Astrocyte of the spinal cord (primary cell): ENCODE data around the gene KLF6.
A peak's percentile ranks its signal among the peaks of the same experiment; 100 is the strongest.

ENCODE experiments used
- DNase-seq: peaks from one replicate; pipeline ENCODE4 v3.0.0; 2011; ENCODE audit warnings: low read depth, low spot score
- H3K4me3 ChIP-seq: 2 replicates; pipeline ENCODE4 v1.5.1; 2011; ENCODE audit warnings: low read depth, mild to moderate bottlenecking, low read length, moderate library complexity
- in situ Hi-C: cut with HindIII; loops from 2 replicates; pipeline ENCODE4 v1.10.0; 2017; ENCODE audit warnings: low sequenced_read_pairs
- TF ChIP-seq, protein P1 (sequence below): IDR thresholded peaks from 2 replicates; pipeline ENCODE4 v1.5.1; 2012; ENCODE audit warnings: low read depth, mild to moderate bottlenecking, low read length, inconsistent platforms

Gene KLF6

DNA sequence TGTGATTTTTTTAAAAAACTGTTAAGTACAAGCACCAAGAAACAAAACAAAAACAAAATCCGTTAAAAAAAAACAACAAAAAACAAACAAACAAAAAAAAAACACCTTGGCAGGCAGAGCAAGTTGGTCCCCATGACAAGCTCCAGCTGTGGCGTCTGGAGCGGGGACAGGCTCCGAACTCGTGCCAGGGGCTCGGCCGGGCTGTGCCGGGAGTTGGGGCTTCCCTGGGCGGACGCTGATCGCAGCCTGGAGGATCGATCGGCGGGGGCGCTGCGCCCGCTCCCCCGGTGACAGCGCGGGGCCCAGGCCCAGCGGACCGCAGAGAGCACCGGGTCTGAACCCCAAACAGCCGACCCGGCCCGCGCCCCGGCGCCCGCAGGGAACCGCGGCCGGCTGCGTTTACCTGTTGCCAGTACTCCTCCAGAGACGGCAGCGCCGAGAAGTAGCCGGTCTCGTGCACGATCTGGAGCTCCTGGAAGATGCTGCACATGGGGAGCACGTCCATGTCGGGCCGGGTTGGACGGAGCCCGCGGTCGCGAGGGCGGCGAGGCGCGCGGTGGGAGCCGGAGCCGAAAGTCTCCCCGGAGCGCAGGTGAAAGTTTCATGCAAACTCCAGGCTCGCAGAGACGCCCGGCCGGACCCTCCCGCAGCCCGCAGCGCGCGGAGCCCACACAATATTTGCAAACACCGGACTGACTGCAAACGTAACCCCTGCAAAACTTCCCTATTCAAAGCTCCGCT, at the start of gene KLF6:
Gene KLF6, minus strand, starts transcription at position 700 of the 741 bp plus-strand sequence. Its CDS starts 195 bp downstream, at position 505.
- DNase-seq: no peak
- TF ChIP-seq, protein P1, sequence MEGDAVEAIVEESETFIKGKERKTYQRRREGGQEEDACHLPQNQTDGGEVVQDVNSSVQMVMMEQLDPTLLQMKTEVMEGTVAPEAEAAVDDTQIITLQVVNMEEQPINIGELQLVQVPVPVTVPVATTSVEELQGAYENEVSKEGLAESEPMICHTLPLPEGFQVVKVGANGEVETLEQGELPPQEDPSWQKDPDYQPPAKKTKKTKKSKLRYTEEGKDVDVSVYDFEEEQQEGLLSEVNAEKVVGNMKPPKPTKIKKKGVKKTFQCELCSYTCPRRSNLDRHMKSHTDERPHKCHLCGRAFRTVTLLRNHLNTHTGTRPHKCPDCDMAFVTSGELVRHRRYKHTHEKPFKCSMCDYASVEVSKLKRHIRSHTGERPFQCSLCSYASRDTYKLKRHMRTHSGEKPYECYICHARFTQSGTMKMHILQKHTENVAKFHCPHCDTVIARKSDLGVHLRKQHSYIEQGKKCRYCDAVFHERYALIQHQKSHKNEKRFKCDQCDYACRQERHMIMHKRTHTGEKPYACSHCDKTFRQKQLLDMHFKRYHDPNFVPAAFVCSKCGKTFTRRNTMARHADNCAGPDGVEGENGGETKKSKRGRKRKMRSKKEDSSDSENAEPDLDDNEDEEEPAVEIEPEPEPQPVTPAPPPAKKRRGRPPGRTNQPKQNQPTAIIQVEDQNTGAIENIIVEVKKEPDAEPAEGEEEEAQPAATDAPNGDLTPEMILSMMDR: no peak
- in situ Hi-C loops: no loop called here
- H3K4me3 ChIP-seq: peak within 1 kb of the TSS; percentile 83

DNA sequence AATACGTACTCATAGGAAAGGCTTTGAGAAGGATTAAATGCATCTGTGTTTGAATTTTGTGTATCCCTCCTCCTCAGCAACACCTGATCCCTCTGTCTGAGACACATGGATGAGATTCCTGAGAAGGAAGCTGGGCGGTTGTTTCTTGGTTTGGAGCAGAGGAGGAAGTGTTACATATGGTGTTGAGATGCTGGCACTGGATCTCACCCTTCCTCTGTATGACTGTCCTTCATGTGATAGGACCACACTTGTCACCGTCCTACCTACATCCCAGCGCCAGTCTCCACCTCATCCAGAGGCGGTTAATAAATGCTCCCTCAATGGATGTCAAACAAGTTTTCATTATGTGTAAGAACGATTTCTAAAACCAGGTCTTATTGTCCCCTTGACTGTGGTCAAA, 49.4 kb upstream of the KLF6 start:
- in situ Hi-C loops: no loop called here
- TF ChIP-seq, protein P1: no peak
- DNase-seq: no peak
- no peak overlapping the region for H3K4me3 ChIP-seq

DNA sequence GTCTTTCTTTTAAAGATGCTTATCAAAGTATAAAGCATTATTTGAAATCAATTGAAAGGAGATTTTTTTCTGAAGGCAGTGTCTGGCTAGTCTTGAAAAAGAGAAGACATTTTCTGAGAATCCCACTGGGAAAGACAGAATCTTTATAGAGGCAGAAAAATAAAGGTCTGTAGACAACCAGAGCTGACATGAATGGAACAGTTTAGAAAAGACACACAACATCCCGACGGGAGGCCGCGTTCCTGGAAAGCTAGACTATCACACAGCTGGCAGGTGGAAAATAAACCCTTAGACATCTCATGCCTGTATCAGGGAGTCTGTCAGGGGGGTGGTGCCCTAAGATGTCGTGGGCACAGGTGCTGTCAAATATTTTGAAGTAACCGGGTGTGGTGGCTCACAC, 48.0 kb upstream of the KLF6 start:
- in situ Hi-C loops: no loop called here
- TF ChIP-seq, protein P1: no peak
- DNase-seq: no peak
- H3K4me3 ChIP-seq: no peak overlapping the region

DNA sequence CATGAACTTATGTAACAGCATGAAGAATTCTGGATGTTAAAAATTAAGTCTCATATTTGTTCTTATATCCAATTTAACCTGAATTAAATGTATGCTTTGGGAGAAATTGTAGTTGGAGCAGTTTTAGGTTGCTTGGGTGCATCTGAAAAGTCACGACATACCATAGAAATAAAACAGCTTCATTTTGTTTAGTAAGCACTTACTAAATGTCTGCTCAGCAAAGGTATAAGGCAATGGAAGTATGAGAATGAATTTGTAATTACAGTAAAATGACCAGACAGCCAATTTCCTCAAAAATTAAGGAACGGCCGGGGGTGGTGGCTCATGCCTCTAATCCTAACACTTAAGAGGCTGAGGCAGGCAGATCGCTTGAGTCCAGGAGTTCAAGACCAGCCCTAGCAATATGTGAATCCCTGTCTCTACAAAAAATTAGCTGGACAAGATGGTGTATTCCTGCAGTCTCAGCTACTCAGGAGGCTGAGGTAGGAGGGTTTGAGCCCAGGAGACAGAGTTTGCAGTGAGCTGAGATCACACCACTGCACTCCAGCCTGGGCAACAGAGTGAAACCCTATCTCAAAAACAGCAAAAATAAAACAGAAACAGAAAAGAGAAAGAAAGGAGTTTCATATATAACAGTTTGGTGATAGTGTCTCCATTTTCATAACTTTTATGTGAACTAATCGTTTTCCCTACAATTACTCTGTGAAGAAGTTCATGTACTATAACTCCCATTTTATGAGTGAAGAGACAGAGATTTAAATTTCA, 47.2 kb upstream of the KLF6 start:
- in situ Hi-C loops: no loop called here
- TF ChIP-seq, protein P1: no peak
- DNase-seq: no peak
- no peak overlapping the region for H3K4me3 ChIP-seq

DNA sequence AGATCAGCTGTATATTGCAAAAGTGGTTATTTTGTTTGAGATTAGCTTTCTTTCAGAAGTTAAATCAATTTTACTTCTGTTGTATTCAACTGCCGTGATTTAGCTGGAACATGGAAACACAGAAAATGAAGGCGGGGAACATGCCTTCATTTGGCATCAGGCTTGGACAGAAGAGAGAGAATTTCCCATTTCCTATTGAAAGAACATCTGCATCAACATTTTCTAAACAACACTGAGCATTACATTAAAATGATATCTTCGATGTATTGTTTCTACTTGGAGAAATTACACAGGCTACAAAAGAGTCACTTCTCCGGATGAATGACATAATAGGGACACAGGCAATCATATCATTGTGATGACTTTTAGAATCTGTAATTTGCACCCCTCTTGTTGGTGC, 46.6 kb upstream of the KLF6 start:
- TF ChIP-seq, protein P1: no peak
- H3K4me3 ChIP-seq: no peak overlapping the region
- no peak for DNase-seq
- in situ Hi-C loops: no loop called here

DNA sequence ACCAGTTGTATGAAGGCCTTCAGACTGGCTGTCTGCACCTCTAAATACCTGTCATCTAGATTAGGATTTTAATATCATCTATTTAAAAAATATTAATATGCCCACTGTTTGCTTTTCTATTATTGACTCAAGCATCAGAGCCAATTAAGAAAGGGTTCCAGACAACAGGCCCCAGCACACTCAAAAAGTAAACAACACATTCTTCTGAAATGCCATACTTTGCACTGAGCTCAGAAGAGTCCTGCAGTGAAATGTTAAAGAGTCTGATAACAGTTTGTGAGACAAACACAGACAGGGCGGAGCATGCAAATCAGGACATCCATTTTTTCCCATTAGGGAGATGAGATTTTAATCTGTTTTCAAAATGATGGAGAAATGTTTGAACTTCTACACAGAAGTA, 45.9 kb upstream of the KLF6 start:
- H3K4me3 ChIP-seq: no peak overlapping the region
- TF ChIP-seq, protein P1: no peak
- DNase-seq: no peak
- in situ Hi-C loops: no loop called here
